ENCODE results near the gene C16orf96.

C16orf96 gene

DNA sequence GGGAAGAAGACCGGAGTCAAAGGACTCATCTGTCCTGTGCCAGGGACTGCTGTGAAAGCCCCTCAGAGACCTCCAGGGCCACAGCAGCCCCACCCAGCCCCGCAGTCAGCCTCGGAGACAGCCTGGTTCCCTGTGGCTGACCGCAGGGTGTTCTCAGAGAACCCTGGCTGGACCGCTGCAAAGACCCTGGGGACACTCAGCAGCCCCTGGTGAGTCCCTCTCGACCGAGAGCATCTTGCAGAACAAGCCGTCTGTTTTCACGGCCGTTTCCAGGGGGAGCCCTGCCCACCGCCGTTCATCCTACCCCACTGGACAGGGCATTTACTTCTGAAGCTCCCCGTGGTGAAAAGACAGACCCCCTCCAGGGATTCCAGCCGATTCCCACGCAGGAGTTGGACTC is 48.3 kb downstream of the C16orf96 start:
- TF ChIP-seq, protein P1, sequence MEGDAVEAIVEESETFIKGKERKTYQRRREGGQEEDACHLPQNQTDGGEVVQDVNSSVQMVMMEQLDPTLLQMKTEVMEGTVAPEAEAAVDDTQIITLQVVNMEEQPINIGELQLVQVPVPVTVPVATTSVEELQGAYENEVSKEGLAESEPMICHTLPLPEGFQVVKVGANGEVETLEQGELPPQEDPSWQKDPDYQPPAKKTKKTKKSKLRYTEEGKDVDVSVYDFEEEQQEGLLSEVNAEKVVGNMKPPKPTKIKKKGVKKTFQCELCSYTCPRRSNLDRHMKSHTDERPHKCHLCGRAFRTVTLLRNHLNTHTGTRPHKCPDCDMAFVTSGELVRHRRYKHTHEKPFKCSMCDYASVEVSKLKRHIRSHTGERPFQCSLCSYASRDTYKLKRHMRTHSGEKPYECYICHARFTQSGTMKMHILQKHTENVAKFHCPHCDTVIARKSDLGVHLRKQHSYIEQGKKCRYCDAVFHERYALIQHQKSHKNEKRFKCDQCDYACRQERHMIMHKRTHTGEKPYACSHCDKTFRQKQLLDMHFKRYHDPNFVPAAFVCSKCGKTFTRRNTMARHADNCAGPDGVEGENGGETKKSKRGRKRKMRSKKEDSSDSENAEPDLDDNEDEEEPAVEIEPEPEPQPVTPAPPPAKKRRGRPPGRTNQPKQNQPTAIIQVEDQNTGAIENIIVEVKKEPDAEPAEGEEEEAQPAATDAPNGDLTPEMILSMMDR (IDR thresholded peaks at IDR 0.05; ENCODE audit: control insufficient read depth, extremely low read depth, insufficient read depth): no peak

DNA sequence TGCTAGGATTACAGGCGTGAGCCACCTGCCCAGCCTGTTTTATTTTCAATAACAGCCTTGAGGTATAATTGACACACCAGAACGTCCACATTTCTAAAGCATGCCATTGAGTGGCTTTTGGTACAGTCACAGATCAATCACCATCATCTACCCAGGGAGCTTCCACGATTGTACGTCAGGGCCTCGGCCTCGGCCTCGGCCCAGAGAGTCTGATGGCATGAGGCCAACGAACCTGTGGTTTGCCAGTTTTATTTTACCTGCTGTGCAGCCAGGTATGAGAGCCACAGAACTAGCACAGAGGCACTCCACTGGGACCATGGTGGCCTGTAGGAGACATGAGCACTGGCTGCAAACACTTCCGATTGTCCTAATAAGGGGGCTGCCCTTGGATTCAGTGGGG is 50.2 kb downstream of the C16orf96 start:
- no peak for DNase-seq (ENCODE audit: low read depth)
- no peak overlapping the region for H3K4me3 ChIP-seq (ENCODE audit: low read depth, low read length)
- TF ChIP-seq, protein P1 (IDR thresholded peaks at IDR 0.05; ENCODE audit: control insufficient read depth, extremely low read depth, insufficient read depth): no peak

More for the DNA sequence above, 48.3 kb downstream of the C16orf96 start:
- no peak for DNase-seq (ENCODE audit: low read depth)
- no peak overlapping the region for H3K4me3 ChIP-seq (ENCODE audit: low read depth, low read length)

DNA sequence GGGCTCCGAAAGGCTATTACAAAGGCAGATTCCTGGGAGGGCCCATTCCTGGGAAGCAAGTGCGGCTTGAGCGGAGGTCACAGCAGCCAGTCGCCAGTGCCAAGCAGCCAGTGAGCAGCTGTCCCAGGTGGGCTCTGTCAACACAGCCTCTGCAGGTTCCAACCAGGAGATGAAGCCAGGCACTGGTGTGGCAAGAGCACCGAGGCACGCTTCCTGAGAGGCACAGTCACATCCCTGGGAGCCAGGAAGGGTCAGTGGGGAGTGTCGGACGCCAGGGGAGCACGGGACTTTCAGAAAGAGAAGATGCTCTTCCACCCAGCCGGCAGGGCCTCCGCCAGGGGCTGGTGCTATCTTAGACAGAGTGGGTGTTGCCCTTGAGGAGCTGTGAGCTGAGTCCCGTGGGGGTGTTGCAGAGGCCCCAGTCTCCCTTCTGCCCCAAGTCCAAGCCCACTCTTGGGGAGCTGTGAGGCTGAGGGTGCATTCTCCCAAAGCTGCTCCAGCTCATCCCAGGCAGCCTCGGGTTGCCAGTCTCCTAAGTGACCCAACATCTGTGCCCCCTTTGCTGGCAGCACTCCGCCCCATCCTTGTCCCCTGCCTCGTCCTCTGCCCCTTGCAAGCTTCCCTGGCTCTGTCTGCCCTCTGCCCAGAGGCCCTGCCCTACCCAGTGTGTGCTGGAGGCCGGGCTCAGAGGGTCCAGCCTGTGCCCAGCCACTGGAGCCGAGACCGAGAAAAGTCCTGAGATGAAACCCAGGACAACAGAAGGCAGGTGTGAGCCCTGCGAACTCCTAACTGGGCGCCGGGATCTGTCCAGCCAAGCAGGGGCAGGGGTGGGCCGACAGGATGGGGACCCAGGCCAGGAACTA is 51.9 kb downstream of the C16orf96 start:
- TF ChIP-seq, protein P1 (IDR thresholded peaks at IDR 0.05; ENCODE audit: control insufficient read depth, extremely low read depth, insufficient read depth): no peak
- H3K4me3 ChIP-seq (ENCODE audit: low read depth, low read length): no peak overlapping the region
- DNase-seq (ENCODE audit: low read depth): no peak

DNA sequence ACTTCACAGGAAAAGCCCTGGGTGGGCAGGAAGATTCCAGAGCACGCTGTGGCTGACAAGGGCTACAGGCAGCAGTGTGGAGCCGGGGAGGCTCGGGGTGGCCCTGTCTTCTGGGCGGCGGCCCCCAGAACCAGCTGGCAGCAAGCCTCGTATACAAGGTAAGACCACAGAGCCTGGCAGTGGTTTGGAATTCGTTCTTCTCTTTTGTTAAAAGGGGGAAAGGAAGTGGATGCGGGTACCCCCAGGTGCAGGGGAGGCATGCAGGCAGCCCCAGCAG is 52.5 kb downstream of the C16orf96 start:
- H3K4me3 ChIP-seq (ENCODE audit: low read depth, low read length): no peak overlapping the region
- TF ChIP-seq, protein P1 (IDR thresholded peaks at IDR 0.05; ENCODE audit: control insufficient read depth, extremely low read depth, insufficient read depth): no peak
- no peak for DNase-seq (ENCODE audit: low read depth)

DNA sequence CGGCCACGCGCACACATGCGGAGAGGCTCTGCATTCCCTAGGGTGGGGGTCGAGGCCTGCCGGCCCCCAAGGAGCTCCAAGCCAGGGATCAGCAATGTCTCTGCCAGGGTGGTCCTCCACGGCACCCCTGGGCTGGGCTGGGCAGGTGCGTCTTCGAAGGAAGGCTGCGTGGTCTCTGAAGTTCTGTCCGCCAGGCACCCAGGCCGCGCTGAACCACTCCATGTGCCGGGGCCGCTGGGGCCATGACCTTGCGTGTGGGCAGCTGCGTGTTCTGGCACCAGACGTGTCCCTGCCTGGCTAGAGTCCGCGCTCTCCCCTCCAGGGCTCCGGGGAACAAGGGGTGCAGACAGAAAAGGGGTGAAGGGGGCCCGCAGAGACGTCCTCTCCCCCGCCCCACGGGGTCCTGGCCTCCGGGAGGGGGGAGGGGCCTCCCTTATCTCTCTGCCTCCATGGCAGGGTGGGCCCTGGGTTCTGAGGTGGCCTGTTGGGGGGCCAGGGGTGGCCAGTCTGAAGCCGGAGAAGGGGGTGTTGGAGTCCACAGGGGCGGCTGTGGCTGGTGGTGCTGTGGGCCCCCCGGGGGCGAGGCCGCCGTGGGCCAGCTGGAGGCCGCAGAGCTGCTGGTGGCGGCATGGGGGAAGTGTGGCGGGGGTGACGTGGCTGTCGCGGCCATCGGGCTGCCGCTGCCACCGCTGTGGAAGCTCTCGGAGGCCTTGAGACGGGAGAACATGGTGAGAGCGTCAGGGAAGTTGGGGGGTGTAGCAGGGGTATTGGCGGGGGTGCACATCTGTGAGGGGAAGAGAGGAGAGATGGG is 53.3 kb downstream of the C16orf96 start:
- no peak overlapping the region for H3K4me3 ChIP-seq (ENCODE audit: low read depth, low read length)
- DNase-seq (ENCODE audit: low read depth): no peak
- TF ChIP-seq, protein P1 (IDR thresholded peaks at IDR 0.05; ENCODE audit: control insufficient read depth, extremely low read depth, insufficient read depth): no peak

DNA sequence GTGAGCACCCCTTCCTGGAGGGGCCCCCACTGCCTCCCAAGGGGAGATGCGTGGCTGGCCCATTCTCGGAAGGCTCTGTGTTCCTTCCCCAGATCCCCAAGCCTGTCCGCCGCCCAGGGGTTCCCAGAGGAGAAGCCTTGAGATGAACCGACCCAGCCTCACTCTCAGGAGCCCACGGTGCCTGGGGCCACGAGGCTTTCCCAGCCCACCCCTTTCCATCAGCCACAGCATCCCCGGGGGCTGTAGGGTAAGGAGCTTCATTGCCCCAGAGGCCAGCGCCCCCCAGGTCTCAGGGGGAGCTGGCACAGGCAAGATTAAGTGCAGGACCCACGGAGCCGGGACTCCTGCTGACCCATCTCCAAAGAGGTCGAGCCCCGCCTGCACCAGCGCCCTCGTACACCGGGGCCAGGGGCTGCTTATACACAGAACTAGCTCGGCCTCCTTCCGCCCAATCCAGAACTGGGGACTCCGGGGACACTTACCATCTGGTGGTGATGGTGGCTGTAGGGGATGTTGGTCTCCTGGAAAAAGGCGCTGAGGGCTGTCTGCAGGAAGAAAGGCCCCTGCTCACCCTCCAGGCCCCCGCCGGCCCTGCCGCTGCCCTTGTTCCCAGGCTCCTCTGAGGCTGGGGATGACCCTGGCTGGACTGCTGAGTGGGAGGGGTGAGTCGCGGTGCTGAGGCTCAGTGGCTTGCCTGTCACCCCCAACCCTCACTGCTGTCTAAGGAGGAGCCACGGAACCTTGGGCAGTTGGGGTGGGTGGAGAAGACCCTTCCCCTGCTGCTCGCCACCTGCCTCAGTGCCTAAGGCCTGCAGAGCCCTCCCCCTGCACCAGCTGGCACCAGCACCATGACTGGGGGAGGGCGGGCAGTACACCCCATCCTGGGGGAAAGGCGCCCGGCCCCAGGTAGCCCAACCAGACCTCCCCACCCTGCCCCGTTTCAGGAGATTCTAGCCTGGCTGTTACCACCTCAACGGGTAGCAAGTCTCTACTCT is 54.2 kb downstream of the C16orf96 start:
- no peak for DNase-seq (ENCODE audit: low read depth)
- no peak overlapping the region for H3K4me3 ChIP-seq (ENCODE audit: low read depth, low read length)
- TF ChIP-seq, protein P1 (IDR thresholded peaks at IDR 0.05; ENCODE audit: control insufficient read depth, extremely low read depth, insufficient read depth): no peak
